Left lung (tissue), 14 donors: ENCODE measurements around the gene TMEM169. TPM values are rescaled to one million over a fixed set of nuclear protein-coding genes. Genes with fewer than 3 reads are reported as not detected.
A peak's percentile ranks its signal among the peaks of the same experiment; 100 is the strongest.

Experiments used
- ATAC-seq: fragments of 200-7000 bp; cut with Tn5 transposase; one replicate; pipeline ENCODE4 v1.9.1; 2020; ENCODE audit warnings: moderate library complexity
- DNase-seq, 4 donors: peaks; one replicate each; pipeline ENCODE4 v3.0.0-alpha.2; 2013 to 2020
- H3K27ac ChIP-seq, 2 donors: fragments of 200-600 bp; sonication (generic) in 1 of 2; one replicate each; pipeline versions ENCODE4 v1.5.0 to v1.8.0; 2020 to 2021
- H3K27me3 ChIP-seq, 2 donors: fragments of 200-600 bp; sonication (generic) in 1 of 2; one replicate each; pipeline versions ENCODE4 v1.5.0 to v1.8.0; 2020 to 2021
- H3K36me3 ChIP-seq, 2 donors: fragments of 200-600 bp; sonication (generic) in 1 of 2; one replicate each; pipeline versions ENCODE4 v1.5.0 to v1.8.0; 2020 to 2021
- H3K4me1 ChIP-seq, 2 donors: fragments of 200-600 bp; one replicate each; pipeline ENCODE4 v1.8.0; 2021
- H3K4me3 ChIP-seq, 2 donors: fragments of 200-600 bp; sonication (generic) in 1 of 2; one replicate each; pipeline versions ENCODE4 v1.5.0 to v1.8.0; 2020 to 2021; ENCODE audit warnings: mild to moderate bottlenecking in 1 of 2
- H3K9me3 ChIP-seq, 2 donors: fragments of 200-600 bp; sonication (generic) in 1 of 2; one replicate each; pipeline versions ENCODE4 v1.5.0 to v1.8.0; 2020 to 2021
- CTCF ChIP-seq, 2 donors: fragments of 200-600 bp; sonication (generic) in 1 of 2; IDR thresholded peaks; one replicate each; pipeline versions ENCODE4 v1.5.0 to v1.8.0; 2021; ENCODE audit warnings: antibody characterized with exemption in 2 of 2
- intact Hi-C, 2 donors: fragments of 100-400 bp; cut with DNase I; formaldehyde crosslinking; loops; one replicate each; pipeline versions ENCODE4 v1.11.2 to v1.14.2; 2022
- long read RNA-seq, 12 donors: library from polyadenylated mRNA in 2 of 12; unstranded in 2 of 12; transcript quantifications; one replicate each; pipeline ENCODE4 v2.0.0 and lab custom pipeline, GENCODE V29; 2019 to 2026
- polyA plus RNA-seq, 6 donors: library from polyadenylated mRNA; unstranded; fragments of 120-200 nt; gene quantifications; one replicate each; pipeline ENCODE4 v1.2.1, GENCODE V29; 2013; ENCODE audit not compliant: insufficient read length in 6 of 6
- total RNA-seq, 2 donors: library from RNA; stranded (reverse); fragmentation: NEBNext Ultra II Directional; extraction: Animal tissue kit (Norgen Biotek cat#: 25700); gene quantifications; one replicate each; pipeline ENCODE4 v1.2.1, GENCODE V29; 2021
- donor health status: DM: no; HTN: yes; CAD: no.
- donor health status: DM: no; HTN: no; CAD: no.

Gene TMEM169
- total RNA-seq (1 to 10 TPM; 1.5 to 1.8 TPM), polyA plus RNA-seq (1 to 10 TPM in 5 of 6 donors, under 1 TPM in 1; 0.66 to 1.3 (median 1.1) TPM)
- long read RNA-seq, donor 1: 0 reads
- long read RNA-seq, donor 2: 0 reads
- long read RNA-seq, donor 3: 0 reads
- long read RNA-seq, donor 4: 0 reads
- long read RNA-seq, donor 5: 0 reads
- long read RNA-seq, donor 6: 0 reads
- long read RNA-seq, donor 7: 0 reads
- long read RNA-seq, donor 8, partial matches to known transcripts: 0 of 1 reads
- long read RNA-seq, donor 8, other reads (novel, unspliced or antisense): 0 of 1 reads
- long read RNA-seq, donor 9: 0 reads
- long read RNA-seq, donor 10: 0 reads
- long read RNA-seq, donor 11, partial matches to known transcripts: 0 of 7 reads
- long read RNA-seq, donor 11, other reads (novel, unspliced or antisense): 0 of 7 reads
- long read RNA-seq, donor 12: 0 reads

GRCh38 chr2:216081487-216082116 lies at the start of gene TMEM169, which contains the start of gene PECR:
Gene TMEM169, plus strand, starts transcription at chr2:216081919. Its CDS starts 14,045 bp downstream, at chr2:216095964.
Gene PECR, minus strand, starts transcription at chr2:216081809. Its CDS starts 68 bp downstream, at chr2:216081741.
- ATAC-seq: peak; percentile 99
- H3K27ac ChIP-seq: peak within 1 kb of the TSS in 1 of 2 donors; percentile 81
- no peaks in the 10 kb centered on the region for H3K9me3 ChIP-seq
- TF ChIP-seq CTCF (IDR thresholded peaks at IDR 0.05): no peak
- peak within 1 kb of the TSS; percentile 55 to 63 for H3K4me3 ChIP-seq
- no peaks in the 10 kb centered on the region for H3K36me3 ChIP-seq
- intact Hi-C loops: no loop called here
- no peaks in the 10 kb centered on the region for H3K27me3 ChIP-seq
- peak; percentile 46 to 98 (median 80) for DNase-seq
- peaks cover 0 to 46% of the 10 kb centered on the region in 2 donors for H3K4me1 ChIP-seq

GRCh38 chr2:216031960-216032689 lies 49.6 kb upstream of the TMEM169 start:
- H3K27ac ChIP-seq: no peak overlapping the region
- H3K36me3 ChIP-seq: peaks cover 0 to 25% of the 10 kb centered on the region in 2 donors
- H3K9me3 ChIP-seq: no peaks in the 10 kb centered on the region
- DNase-seq (no peak), ATAC-seq (no peak)
- no peaks in the 10 kb centered on the region for H3K27me3 ChIP-seq
- intact Hi-C loops: no loop called here
- H3K4me3 ChIP-seq: no peak overlapping the region
- H3K4me1 ChIP-seq: peaks cover 0 to 5% of the 10 kb centered on the region in 2 donors
- TF ChIP-seq CTCF (IDR thresholded peaks at IDR 0.05): no peak

- intact Hi-C loops: no loop called here
- H3K4me1 ChIP-seq: peaks cover 0 to 5% of the 10 kb centered on the region in 2 donors
- no peak for ATAC-seq
Measured at GRCh38 chr2:216033403-216033802, 48.3 kb upstream of the TMEM169 start.

GRCh38 chr2:216034065-216034464 lies 47.7 kb upstream of the TMEM169 start:
- TF ChIP-seq CTCF (IDR thresholded peaks at IDR 0.05): peak; percentile 87 to 94
- DNase-seq (peak in 3 of 4 donors; percentile 33 to 48 (median 46)), ATAC-seq (peak; percentile 92)
- Histone ChIP-seq H3K27me3 (no peaks in the 10 kb centered on the region), H3K9me3 (no peaks in the 10 kb centered on the region), H3K4me3 (no peak overlapping the region), H3K4me1 (peaks cover 0 to 5% of the 10 kb centered on the region in 2 donors), H3K36me3 (peaks cover 0 to 27% of the 10 kb centered on the region in 2 donors), H3K27ac (no peak overlapping the region)
- intact Hi-C loops: no loop called here

More at GRCh38 chr2:216033403-216033802, 48.3 kb upstream of the TMEM169 start:
- Histone ChIP-seq H3K9me3 (no peaks in the 10 kb centered on the region), H3K27ac (no peak overlapping the region), H3K27me3 (no peaks in the 10 kb centered on the region), H3K4me3 (no peak overlapping the region), H3K36me3 (peaks cover 0 to 25% of the 10 kb centered on the region in 2 donors)
- TF ChIP-seq CTCF (IDR thresholded peaks at IDR 0.05): no peak
- no peak for DNase-seq
